Measurements from ENCODE around the gene PRKAG2.
"Not testable (repeated sequence)": the region's sequence is repeated elsewhere in the genome, so short reads cannot be mapped to it uniquely, and the experiment has no call there.

The PRKAG2 gene

DNA sequence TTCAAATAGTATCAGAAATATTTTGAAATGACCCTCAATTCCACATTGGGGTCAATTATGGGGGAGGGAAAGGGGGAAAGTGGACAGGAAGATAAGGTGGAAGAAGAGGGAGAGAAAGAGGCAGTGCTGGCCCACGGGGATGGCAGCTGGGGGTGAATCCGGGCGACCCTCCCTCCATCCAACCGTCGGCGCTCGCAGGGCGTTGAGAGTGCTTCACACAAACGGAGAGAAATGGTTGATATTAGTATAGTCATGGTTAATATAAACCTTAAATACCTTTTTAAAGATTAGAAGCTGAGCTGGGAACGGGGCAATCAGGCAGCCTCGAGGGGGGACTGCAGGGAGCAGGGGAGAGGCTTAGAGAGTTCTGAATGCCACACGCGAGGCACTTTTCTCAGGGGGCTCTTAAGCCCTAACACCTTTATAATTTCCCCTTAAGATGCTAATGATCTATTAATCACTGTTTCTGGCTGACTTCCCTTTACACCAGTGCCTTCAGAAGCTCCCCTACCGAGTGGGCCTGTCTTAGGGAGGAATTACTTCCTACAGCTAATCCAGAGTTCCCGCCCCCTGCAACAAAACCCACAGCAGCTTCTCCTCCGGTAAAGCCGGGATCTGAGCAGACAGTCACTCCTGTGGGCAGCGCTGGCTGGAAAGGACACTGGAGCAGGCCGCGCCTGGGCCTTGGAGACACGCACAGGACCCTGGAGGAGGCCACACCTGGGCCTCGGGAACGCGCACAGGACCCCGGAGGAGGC, 39.5 kb downstream of the PRKAG2 start:
- in situ Hi-C loops (cut with MboI; ENCODE audit: low sequenced_read_pairs) = no loop called here

DNA sequence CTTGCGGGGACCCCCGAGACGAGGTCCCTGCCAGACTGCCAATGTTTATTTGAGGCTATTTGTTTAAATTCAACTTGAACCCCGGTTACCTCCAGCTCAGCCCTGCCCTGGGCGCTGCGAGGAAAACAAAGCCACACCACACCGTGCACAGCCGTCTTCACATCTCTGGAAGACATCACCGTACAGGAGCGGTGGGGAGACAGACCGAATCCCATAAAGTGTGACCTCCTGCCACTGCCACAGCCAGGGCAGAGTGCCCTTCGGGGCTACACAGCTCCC, 40.0 kb downstream of the PRKAG2 start:
- in situ Hi-C loops (cut with MboI; ENCODE audit: low sequenced_read_pairs) = no loop called here

DNA sequence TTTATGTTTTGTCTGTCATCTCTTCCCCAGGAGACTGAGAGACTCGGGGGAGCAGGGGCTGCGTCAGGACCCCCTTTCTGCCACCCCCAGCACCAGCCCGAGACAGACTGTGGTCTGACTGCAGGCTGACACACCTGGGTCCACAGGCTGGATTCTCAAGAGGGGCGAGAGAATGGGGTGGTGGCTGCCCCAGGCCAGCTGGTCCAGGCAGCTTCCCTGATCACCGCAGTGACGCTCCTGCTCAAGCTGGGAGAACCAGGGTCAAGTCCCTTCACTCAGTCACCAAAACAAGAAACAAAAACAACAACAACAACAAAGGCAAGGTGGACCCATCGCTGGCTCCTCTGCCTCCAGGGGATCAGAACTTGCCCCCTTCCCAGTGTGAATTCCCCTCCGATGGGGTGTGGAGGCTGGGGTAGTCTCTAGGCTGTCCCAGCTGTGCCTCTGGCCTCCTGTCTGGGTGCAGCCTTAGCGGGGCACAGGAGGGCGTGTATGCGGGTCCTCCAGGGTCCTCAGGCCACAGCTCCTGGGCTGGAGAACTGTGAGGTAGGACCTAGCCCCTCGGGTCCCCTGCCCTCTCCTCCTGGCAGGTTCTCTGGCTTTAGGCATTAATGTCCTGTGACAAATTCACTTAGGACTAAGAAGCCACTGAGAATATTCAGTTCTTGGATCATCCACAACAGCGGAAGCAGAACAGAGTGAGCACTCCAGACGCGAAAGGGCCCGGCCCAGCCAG, 40.6 kb downstream of the PRKAG2 start:
- in situ Hi-C loops (cut with MboI; ENCODE audit: low sequenced_read_pairs) = no loop called here

DNA sequence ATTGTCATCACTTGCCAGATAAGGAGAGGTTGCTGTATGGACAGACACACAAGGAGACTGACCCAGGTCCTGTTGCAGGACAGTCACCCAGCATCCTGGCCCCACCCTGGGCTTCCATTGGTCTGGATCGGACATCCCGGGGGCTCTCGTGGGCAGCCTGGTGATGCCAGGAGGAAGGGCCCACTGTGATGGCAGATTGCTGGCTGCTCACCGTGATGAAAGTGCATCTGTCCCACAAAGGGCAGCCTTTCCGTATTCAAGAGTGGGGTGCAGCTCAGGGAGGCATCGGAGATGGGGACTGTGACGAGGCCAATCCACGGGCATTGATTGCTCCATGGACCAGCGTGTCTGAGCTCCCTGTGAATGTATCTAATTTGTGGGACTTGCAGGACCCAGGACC, 41.3 kb downstream of the PRKAG2 start:
- in situ Hi-C loops (cut with MboI; ENCODE audit: low sequenced_read_pairs) = no loop called here

DNA sequence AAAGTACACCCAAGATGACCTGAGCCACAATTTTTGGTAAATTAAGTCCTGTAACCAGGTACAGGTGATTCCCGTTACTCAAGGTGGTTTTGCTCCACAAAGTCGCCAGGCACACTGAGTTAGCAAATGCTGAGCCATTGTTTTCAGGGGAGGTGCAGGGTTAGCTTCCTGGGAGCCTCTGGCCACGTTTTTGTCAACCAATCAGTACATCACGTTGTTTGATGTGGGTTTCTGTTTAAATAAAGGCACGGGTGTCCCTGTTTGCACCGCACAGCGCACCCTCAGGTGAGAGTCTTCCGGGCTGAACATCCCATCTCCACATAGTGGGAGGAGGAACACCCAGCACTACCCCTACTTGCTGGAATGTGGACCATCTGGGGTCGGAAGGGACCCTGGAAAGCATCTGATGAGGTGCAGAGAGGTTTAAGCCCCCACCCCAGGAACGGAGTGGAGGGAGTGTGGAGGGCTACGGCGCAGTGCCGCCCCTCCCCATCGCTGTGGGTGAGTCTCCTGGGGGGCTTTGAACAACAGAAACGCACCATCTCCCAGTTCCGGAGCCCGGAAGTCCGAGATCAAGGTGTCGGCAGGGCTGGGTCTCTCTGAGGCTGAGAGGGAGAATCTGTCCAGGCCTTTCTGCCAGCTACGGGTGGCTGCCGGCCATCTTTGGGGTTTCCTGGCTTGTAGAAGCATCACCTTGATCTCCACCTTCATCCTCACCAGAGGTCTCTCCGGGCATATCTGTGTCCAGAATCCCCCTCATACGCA, 42.5 kb downstream of the PRKAG2 start:
- in situ Hi-C loops (cut with MboI; ENCODE audit: low sequenced_read_pairs) = no loop called here

DNA sequence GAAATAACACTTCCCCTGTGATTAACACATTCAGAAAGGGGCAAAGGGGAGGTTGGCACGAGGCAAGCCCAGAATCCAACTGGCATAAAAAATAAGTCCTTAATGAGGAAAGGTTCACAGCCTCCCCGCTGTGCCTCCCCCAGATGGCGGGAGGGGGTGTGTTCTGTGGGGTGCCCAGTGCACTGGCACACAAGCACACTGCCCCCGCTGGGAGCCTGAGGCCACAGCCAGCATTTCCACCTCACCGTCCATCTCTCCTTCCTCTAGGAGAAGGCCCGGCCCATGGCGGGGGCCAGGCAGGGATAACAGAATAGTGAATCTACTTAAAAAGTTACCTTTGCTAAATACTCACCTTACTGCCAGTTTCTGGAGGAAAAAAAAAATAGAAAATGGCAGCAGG, 43.2 kb downstream of the PRKAG2 start:
- in situ Hi-C loops (cut with MboI; ENCODE audit: low sequenced_read_pairs) = no loop called here

DNA sequence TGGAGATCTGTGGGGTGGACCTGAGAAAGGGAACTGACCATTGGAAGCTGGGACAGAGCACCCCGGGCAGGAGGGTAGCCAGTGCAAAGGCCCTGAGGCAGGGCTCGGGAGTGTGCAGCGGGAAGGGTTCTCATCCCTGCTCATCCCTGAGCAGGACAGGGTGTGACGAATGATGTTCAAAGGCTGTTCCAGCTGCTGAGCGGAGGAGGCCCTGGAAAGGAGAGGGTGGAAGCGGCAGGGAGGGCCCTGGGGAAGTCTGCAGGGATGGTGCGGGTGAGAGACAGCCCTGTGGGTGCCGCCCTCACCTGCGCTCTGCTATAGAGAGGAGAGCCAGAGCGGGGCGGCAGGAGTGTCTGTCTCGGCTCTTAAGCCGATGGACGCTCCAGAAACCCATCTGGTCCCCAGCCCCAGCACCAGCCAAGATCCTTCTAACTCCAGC, 43.7 kb downstream of the PRKAG2 start:
- in situ Hi-C loops (cut with MboI; ENCODE audit: low sequenced_read_pairs) = no loop called here

DNA sequence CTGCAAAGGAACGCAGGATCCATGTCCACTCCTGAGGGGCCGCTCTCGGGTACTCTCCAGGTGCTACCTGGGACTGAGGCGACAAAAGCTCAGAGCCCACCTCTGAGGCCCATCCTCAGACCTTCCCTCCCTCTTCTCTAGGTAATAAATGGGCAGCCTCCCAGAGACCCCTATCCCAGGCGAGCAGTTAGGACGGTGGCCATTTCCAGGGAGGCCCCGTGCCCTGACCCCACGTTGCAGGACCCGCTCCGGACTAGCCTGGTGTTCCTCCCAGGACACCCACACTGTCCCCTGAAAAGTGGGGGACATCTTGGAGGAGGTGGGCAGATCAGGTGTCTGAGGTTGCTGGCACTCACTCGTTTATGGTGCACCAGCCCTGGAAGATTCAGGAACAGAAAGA, 44.3 kb downstream of the PRKAG2 start:
- in situ Hi-C loops (cut with MboI; ENCODE audit: low sequenced_read_pairs) = no loop called here

DNA sequence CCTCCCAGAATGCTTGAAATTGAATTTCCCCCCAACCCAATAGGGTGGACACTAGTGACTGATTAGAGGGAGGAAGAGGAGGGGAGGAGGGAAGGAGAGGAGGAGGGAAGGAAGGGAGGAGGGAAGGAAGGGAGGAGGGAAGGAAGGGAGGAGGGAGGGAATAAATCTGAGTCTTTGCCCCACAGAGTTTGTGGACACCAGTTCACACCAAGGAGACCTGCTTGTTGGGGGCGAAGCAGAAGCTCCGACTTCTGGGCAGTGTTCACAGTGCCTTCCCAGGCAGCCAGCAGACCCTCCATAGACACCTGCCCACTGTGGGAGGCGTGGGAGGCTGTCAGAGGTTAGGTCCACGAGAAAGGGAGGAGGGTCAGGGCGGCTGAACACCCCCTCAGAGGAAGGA, 44.8 kb downstream of the PRKAG2 start:
- in situ Hi-C loops (cut with MboI; ENCODE audit: low sequenced_read_pairs) = no loop called here

DNA sequence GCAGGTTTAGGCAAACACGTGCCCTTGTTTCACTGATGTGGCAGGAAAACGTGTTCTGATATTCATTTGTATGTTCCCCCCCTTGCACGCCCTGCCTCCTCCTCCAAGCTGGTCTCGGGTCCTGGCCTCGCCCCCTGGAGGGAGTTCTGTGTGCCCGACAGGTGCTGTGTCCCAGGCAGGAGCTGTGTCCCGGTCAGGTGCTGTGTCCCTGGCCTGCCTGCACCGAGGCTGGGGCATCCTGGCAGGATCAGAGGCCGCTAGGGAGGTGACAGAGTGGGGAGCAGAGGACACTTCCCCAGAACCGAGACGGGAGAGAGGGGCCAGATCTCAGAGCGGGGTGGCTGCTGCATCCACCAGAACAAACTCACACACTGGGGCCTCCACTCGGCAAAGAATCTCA, 45.3 kb downstream of the PRKAG2 start:
- in situ Hi-C loops (cut with MboI; ENCODE audit: low sequenced_read_pairs) = no loop called here

DNA sequence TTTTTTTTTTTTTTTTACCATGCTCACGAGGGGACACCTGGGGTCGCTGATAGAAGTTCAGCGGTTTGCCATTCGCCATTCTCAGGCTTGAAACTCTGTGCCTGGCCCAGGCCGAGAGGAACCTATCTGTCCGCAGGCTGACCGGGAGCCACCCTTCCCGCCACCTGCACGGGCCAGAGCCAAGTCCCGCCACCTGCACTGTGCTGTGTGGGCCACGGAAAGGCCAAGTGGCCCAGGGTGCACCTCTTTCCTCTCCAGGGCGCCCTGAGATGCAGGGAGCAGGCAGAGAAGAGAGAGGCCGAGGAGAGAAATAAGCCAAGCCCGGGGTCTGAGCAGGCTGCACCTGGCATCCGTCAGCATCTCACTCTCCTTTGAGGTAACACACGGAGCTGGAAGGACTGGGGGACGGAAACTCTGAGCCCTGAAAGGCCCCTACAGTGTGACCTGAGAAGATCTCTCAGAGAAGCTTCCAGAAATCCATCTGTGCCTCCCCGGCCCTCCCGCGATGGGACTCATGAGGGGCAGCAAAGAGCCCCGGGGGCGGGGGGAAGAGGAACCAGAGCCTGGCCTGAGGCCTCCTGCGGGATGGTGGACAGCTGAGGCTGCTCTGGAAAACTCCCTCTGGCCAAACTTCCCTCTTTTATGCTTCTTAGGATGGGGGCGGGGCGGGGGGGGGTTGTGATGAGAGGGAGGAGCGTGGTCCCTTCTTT, 46.6 kb downstream of the PRKAG2 start:
- in situ Hi-C loops (cut with MboI; ENCODE audit: low sequenced_read_pairs) = no loop called here

DNA sequence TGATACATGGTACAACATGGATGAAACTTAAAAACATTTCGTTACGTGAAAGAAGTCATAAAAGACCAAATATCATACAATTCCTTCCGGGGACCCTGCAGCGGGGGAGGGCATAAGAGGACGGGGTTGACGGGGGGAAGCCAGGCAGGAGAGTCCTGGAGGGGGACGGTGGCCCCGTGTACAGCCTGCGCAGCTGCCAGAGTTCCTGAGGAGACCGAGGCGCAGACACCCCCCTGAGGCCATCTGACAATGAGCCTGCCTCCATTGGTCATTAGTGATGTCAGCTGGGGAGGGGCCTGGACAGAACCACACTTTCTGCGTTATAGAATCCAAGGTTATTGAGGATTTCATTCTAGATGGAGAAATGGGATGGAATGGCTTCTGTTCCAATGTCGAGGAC, 47.2 kb downstream of the PRKAG2 start:
- in situ Hi-C loops (cut with MboI; ENCODE audit: low sequenced_read_pairs) = no loop called here

DNA sequence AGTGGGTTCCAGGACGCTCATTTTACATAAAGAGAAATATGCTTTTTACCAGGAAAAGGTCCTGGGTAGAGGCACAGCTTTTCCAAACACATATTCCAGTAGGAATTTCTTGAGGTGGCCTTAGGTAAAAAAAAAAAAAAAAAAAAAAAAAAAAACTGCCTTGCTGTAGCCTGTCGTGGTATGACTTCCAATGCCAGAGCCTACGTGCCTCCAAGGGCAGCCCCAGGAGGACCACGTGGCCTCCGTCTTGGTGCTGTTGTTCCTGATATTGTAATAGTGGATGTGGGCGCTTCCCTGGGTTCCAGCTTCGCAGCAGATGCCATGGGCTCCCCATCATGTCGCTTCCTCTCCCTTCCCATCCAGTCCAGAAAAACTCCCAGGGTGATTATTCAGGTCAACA, 49.3 kb downstream of the PRKAG2 start:
- in situ Hi-C loops (cut with MboI; ENCODE audit: low sequenced_read_pairs) = no loop called here

DNA sequence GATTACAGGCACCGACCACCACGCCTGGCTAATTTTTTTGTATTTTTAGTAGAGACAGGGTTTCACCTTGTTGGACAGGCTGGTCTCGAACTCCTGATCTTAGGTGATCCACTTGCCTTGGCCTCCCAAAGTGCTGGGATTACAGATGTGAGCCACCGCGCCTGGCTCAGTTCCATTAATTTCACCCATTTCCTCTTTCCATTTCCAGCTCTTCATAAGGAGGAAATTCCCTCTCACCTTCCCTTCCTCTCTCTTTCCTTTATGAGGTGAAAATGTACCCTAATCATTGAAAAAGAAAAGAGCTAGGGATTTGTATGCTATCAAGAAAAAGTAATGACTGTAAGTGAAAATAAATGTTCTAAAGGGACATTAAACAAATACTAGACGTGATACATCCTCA, 50.6 kb downstream of the PRKAG2 start:
- in situ Hi-C loops (cut with MboI; ENCODE audit: low sequenced_read_pairs) = not testable (repeated sequence)

DNA sequence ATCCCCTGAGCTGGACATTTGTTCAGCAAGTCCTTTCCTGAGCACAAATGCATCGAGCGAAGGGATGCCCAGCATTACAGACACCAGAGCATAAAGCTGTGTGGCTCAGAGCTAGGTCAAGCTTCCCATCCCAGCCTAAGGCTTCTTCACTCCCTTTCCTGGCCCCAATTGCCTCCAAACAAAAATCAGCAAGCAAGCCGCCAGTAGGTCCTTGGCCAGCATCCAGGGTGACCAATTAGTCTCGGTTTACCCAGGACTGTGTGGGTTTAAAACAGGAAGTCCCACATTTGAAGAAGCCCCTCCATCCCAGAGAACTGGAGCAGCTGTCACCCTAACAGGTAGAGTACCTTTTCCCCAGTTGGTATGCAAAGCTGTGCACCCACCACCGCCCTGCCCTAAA, 51.2 kb downstream of the PRKAG2 start:
- in situ Hi-C loops (cut with MboI; ENCODE audit: low sequenced_read_pairs) = no loop called here

DNA sequence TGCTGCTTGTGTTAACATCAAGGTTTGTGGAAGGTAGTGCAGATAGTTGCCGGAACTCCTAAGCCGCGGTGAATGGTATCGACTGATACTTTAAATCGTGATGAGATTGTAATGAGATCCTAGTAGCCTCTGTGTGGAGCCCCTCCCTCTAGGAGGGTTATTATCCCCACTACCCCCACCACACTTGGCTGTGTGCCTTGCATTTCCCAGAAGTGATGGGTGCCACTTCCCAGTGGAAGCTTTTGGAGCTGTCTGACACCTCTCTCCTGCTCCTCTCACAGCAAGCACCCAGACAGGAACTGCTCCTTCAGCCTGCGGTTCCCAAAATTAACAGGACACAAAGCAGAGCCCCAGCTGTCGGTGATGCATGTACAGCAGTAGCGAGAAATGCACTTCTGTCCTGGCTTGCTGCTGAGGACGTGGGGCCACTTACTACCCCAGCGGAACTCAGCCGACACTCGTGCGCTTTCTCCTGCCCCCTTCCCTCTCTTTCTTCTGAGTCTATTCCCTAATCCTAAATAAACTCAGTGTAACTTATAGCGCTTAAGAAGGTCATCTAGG, 52.5 kb downstream of the PRKAG2 start:
- in situ Hi-C loops (cut with MboI; ENCODE audit: low sequenced_read_pairs) = no loop called here

DNA sequence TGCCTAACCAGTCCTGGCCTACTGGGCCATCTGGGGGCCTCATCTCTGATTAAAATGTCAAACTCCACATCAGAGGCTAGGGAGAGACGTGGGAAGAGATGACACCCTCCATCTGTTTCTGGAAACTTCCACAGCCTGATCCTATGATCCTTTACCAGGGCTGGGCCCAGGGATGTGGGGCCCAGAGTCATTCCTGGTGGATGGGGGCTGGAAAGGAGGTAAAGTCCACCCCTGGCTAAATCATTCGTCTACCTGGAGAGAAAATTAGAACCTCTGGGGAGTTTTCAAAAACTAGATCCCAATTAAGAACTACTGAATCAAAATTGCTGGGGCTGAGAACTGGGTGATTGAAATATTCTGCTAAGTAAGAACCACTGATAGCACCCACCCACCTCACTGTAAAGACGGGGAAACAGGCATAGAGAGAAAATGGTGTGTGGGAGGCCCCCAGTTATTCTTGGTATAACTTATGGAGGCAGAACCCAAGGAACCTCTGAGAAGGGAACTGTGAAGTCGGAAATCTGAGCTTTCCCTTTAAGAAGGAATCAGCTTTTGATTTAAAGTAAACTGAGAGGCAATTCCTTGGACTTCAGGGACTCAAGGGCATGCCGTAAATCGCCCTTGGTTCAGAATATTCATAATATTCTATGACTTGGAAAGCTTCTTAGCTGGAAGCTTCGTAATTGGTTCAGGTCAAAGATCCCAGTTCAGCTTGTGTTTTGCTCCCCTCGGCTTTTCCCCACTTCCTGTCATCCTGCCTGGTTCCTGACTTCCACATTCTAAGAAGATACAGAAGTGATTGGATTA, 53.1 kb downstream of the PRKAG2 start:
- in situ Hi-C loops (cut with MboI; ENCODE audit: low sequenced_read_pairs) = no loop called here

DNA sequence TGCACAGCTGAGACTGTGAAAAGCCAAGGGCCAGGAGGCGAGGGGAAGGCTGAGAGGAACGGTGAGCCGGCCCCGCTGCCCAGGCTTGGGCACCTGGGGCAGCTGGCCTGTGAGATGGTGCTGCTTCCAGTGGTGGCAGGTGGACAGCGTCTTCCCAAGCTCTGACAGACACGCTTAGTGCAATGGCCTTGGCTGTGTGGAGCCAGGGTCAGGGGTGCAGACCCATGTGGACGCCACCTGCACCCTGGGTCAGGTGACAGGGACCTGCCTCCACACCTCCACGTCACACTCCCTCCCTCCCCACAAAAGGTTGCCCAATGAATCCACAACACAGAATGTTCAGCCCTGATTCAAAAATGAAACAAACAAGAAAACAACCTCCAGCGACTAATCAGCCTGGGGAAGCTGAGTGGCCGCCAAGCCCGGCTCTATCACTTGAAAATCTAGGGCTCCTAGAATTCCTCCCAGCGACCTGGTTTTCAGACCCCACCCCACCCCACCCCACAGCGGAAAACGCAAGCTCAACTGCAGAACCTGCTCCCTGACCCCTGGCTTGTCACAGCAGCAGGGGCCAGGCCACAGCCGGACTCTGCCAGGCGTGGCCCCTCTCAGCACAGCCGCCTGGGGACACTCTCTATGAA, 54.3 kb downstream of the PRKAG2 start:
- in situ Hi-C loops (cut with MboI; ENCODE audit: low sequenced_read_pairs) = no loop called here

DNA sequence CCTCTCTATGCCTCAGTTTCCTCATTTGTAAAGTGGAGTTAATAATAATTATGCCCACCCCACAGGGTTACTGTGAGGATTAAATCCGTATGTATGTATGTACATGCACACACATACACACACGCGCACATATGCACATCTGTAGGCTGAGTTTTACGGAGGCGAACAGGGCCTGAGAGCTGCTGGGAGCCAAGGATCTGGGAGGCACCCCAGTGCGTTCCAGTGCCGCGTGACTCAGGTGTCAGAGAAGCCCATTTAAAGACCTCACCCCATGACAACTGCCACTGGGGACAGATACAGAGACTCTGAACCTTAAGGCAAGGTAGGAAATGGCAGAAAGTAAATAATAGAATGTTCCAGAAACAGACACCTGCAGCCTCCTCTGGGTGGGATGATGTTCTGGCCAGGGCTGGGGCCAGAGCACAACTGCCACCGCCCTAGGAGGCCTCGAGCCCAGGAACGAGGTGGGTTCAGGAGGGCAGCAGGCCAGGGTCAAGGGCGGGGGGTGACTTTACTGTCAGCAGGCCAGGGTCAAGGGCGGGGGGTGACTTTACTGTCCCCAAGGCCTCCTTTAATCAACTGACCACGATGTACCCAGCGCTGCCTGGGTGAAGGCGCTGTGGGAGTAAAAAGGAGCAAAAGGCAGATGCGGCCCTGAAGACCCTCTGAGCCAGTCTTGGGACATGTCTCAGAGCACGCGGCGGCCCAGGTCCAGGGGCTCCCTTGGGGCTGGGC, 54.9 kb downstream of the PRKAG2 start:
- in situ Hi-C loops (cut with MboI; ENCODE audit: low sequenced_read_pairs) = no loop called here

Data from HL-60/S4 treated with phorbol 12-myristate 13-acetate at 8.2 ng/mL for 4 days and 3 days (cell line).